ENCODE data around the gene STIM1.
"Not testable (repeated sequence)": the region's sequence is repeated elsewhere in the genome, so short reads cannot be mapped to it uniquely, and the experiment has no call there.

The STIM1 gene

GRCh38 chr11:3854977-3855807, at the start of gene STIM1:
STIM1 (plus strand) TSS chr11:3855664; CDS start chr11:3856271, 607 bp downstream.
- peak; percentile 90 for DNase-seq (ENCODE audit: low read depth)

GRCh38 chr11:3807909-3808860, 47.3 kb upstream of the STIM1 start, which contains the start of gene PGAP2:
PGAP2 (plus strand) TSS chr11:3808560; CDS start chr11:3811260, 2,700 bp downstream.
- peak; percentile 39 for DNase-seq (ENCODE audit: low read depth)

- DNase-seq (ENCODE audit: low read depth), result peak; percentile 61
Observed at GRCh38 chr11:3808861-3809623, 46.4 kb upstream of the STIM1 start.

GRCh38 chr11:3809624-3809928, 45.9 kb upstream of the STIM1 start:
- no peak for DNase-seq (ENCODE audit: low read depth)

- DNase-seq (ENCODE audit: low read depth), result no peak
Observed at GRCh38 chr11:3810446-3810845, 45.0 kb upstream of the STIM1 start.

GRCh38 chr11:3810951-3811350, 44.5 kb upstream of the STIM1 start:
- DNase-seq (ENCODE audit: low read depth), result no peak

- not testable (repeated sequence) for DNase-seq (ENCODE audit: low read depth)
Observed at GRCh38 chr11:3814832-3815231, 40.6 kb upstream of the STIM1 start.

GRCh38 chr11:3815845-3816244, 39.6 kb upstream of the STIM1 start:
- no peak for DNase-seq (ENCODE audit: low read depth)

GRCh38 chr11:3816673-3817072, 38.8 kb upstream of the STIM1 start:
- DNase-seq (ENCODE audit: low read depth), result no peak

GRCh38 chr11:3817181-3817800, 38.2 kb upstream of the STIM1 start:
- no peak for DNase-seq (ENCODE audit: low read depth)

- DNase-seq (ENCODE audit: low read depth), result no peak
Observed at GRCh38 chr11:3820971-3821370, 34.5 kb upstream of the STIM1 start.

- DNase-seq (ENCODE audit: low read depth), result no peak
Observed at GRCh38 chr11:3822312-3822711, 33.2 kb upstream of the STIM1 start.

GRCh38 chr11:3823303-3823702, 32.2 kb upstream of the STIM1 start:
- DNase-seq (ENCODE audit: low read depth), result peak; percentile 69

GRCh38 chr11:3823762-3824506, 31.5 kb upstream of the STIM1 start:
- no peak for DNase-seq (ENCODE audit: low read depth)

GRCh38 chr11:3824714-3825472, 30.6 kb upstream of the STIM1 start:
- DNase-seq (ENCODE audit: low read depth), result no peak

GRCh38 chr11:3825473-3826154, 29.9 kb upstream of the STIM1 start:
- DNase-seq (ENCODE audit: low read depth), result no peak

GRCh38 chr11:3826721-3827120, 28.7 kb upstream of the STIM1 start:
- DNase-seq (ENCODE audit: low read depth), result no peak

- DNase-seq (ENCODE audit: low read depth), result no peak
Observed at GRCh38 chr11:3827434-3828186, 27.9 kb upstream of the STIM1 start.

GRCh38 chr11:3830088-3830487, 25.4 kb upstream of the STIM1 start:
- no peak for DNase-seq (ENCODE audit: low read depth)

Data from fibroblast of gingiva (primary cell).